HCT116 (cell line): Measurements from ENCODE around the gene NOL3. TPM values are rescaled to one million over a fixed set of nuclear protein-coding genes. Genes with fewer than 3 reads are reported as not detected.

ENCODE experiments used
- ATAC-seq: fragments of 200-7000 bp; cut with Tn5 transposase; 2 replicates; pipeline ENCODE4 v1.9.1; 2020; ENCODE audit warnings: mild to moderate bottlenecking, moderate library complexity
- BruUV-seq: library from RNA; stranded (reverse); fragments of 400-500 nt; replicated peaks from 2 replicates; lab custom pipeline; 2021; lab: Mats Ljungman, UMichigan
- CTCF ChIA-PET: fragments of 300-600 bp; sonication (Branson Sonifier 250); formaldehyde crosslinking; loops from one replicate; lab custom pipeline; 2021; ENCODE audit warnings: antibody characterized with exemption; lab: Charles Lee
- POLR2A ChIA-PET: fragments of 300-600, 350-600 bp; sonication (Branson Sonifier 250); formaldehyde crosslinking; loops from one replicate; lab custom pipeline; 2021; ENCODE audit warnings: antibody characterized with exemption; lab: Charles Lee
- RAD21 ChIA-PET, 2 experiments: fragments of 300-600 bp; sonication (Branson Sonifier 250); formaldehyde crosslinking; loops; one replicate each; lab custom pipeline; 2023; ENCODE audit warnings: low total read pairs in 2 of 2; ENCODE audit not compliant: uncharacterized antibody in 2 of 2, unreplicated experiment in 2 of 2, low non-redundant PET in 1 of 2; lab: Charles Lee
- DNase-seq: peaks from one replicate; pipeline ENCODE4 v3.0.0-alpha.2; 2010; ENCODE audit warnings: low read depth, low spot score
- H2AFZ ChIP-seq: fragments of 200-600 bp; shearing (Covaris generic), sonication (generic); 2 replicates; pipeline ENCODE4 v1.6.1; 2017; ENCODE audit warnings: low read depth, mixed run types, mixed read lengths, antibody characterized with exemption, low read length; ENCODE audit not compliant: poor library complexity, severe bottlenecking
- H3K27ac ChIP-seq: 2 replicates; pipeline ENCODE4 v1.5.1; 2012; ENCODE audit warnings: low read depth, low read length
- H3K27me3 ChIP-seq: fragments of 200-600 bp; sonication (generic); 2 replicates; pipeline ENCODE4 v1.6.1; 2016; ENCODE audit warnings: mixed run types, low read length, mixed read lengths; ENCODE audit not compliant: insufficient read depth
- H3K36me3 ChIP-seq, 2 experiments: fragments of 200-500 bp in 1 of 2; fragments of 200-600 bp in 1 of 2; sonication (Bioruptor generic) in 1 of 2; sonication (generic) in 1 of 2; 2 replicates each; pipeline versions ENCODE4 v1.5.1 to v1.6.1; 2014 to 2016; ENCODE audit warnings: low read length in 2 of 2, inconsistent platforms in 1 of 2, mixed read lengths in 1 of 2, mixed run types in 1 of 2; ENCODE audit not compliant: insufficient read depth in 2 of 2, control insufficient read depth in 1 of 2
- H3K4me1 ChIP-seq, 2 experiments: fragments of 200-600 bp in 1 of 2; sonication (generic) in 1 of 2; 2 replicates each; pipeline versions ENCODE4 v1.5.1 to v1.6.1; 2012 to 2017; ENCODE audit warnings: low read length in 2 of 2, inconsistent platforms in 1 of 2, mild to moderate bottlenecking in 1 of 2, mixed read lengths in 1 of 2, mixed run types in 1 of 2, moderate library complexity in 1 of 2; ENCODE audit not compliant: insufficient read depth in 2 of 2, control insufficient read depth in 1 of 2
- H3K4me2 ChIP-seq: fragments of 200-600 bp; sonication (generic); 2 replicates; pipeline ENCODE4 v1.6.1; 2017; ENCODE audit warnings: mixed run types, low read length, mixed read lengths
- H3K4me3 ChIP-seq, 2 experiments: fragments of 200-600 bp in 1 of 2; sonication (generic) in 1 of 2; replicated peaks in 1 of 2; 2 replicates each; pipeline ENCODE4 v1.5.1; 2011 to 2016; ENCODE audit warnings: low read length in 2 of 2, control low read depth in 1 of 2, low read depth in 1 of 2, mild to moderate bottlenecking in 1 of 2, mixed read lengths in 1 of 2, mixed run types in 1 of 2
- H3K79me2 ChIP-seq: fragments of 200-600 bp; sonication (generic); 2 replicates; pipeline ENCODE4 v1.6.1; 2017; ENCODE audit warnings: mild to moderate bottlenecking, mixed run types, low read length, moderate library complexity, mixed read lengths; ENCODE audit not compliant: insufficient read depth
- H3K9ac ChIP-seq: fragments of 200-600 bp; sonication (generic); 2 replicates; pipeline ENCODE4 v1.6.1; 2016; ENCODE audit warnings: low read length, mixed read lengths
- H3K9me2 ChIP-seq: fragments of 200-600 bp; sonication (generic), shearing (Covaris generic); 2 replicates; pipeline ENCODE4 v1.6.1; 2017; ENCODE audit warnings: mixed run types, mild to moderate bottlenecking, moderate library complexity; ENCODE audit not compliant: insufficient read depth
- H3K9me3 ChIP-seq, 2 experiments: fragments of 200-500 bp in 1 of 2; fragments of 200-600 bp in 1 of 2; sonication (Bioruptor generic) in 1 of 2; sonication (generic) in 1 of 2; 2 replicates each; pipeline ENCODE4 v1.6.1; 2014 to 2017; ENCODE audit warnings: low read length in 2 of 2, mixed read lengths in 2 of 2, inconsistent platforms in 1 of 2, low read depth in 1 of 2, mild to moderate bottlenecking in 1 of 2, mixed run types in 1 of 2, moderate library complexity in 1 of 2; ENCODE audit not compliant: control insufficient read depth in 1 of 2, insufficient read depth in 1 of 2
- H4K20me1 ChIP-seq: fragments of 200-600 bp; sonication (generic), shearing (Covaris generic); 2 replicates; pipeline ENCODE4 v1.6.1; 2017; ENCODE audit warnings: mixed run types, mild to moderate bottlenecking, moderate library complexity; ENCODE audit not compliant: insufficient read depth
- EGR1 ChIP-seq: IDR thresholded peaks from 2 replicates; pipeline ENCODE4 v1.6.1; 2012; ENCODE audit warnings: low read depth
- JUND ChIP-seq: IDR thresholded peaks from 2 replicates; pipeline ENCODE4 v1.6.1; 2012
- SP1 ChIP-seq: IDR thresholded peaks from 2 replicates; pipeline ENCODE4 v1.6.1; 2012; ENCODE audit warnings: low read depth
- TCF7L2 ChIP-seq: IDR thresholded peaks from 2 replicates; pipeline ENCODE4 v1.7.0; 2011; ENCODE audit warnings: borderline replicate concordance, inconsistent platforms; ENCODE audit not compliant: insufficient read depth, insufficient read length; ENCODE audit errors: extremely low read depth
- YY1 ChIP-seq: IDR thresholded peaks from 2 replicates; pipeline ENCODE4 v1.6.1; 2011; ENCODE audit warnings: low read length, low read depth, moderate library complexity, mild to moderate bottlenecking; ENCODE audit not compliant: insufficient replicate concordance; ENCODE audit errors: extremely low read depth
- ZFX ChIP-seq: fragments of 450-650 bp; IDR thresholded peaks from 2 replicates; pipeline ENCODE4 v1.6.1; 2017
- intact Hi-C: fragments of 100-400 bp; cut with micrococcal nuclease; formaldehyde crosslinking; loops from 2 replicates; pipeline ENCODE4 v1.10.0; 2022
- total RNA-seq: library from RNA; stranded (reverse); gene quantifications from one replicate; pipeline ENCODE4 v1.2.1, GENCODE V29; 2021; ENCODE audit not compliant: unreplicated experiment
- TF ChIP-seq, protein P1 (sequence below): IDR thresholded peaks from 2 replicates; pipeline ENCODE4 v1.6.1; 2012; ENCODE audit warnings: low read depth

NOL3 gene
- total RNA-seq, 1 experiment from 2014 or later: 54.0 TPM

DNA sequence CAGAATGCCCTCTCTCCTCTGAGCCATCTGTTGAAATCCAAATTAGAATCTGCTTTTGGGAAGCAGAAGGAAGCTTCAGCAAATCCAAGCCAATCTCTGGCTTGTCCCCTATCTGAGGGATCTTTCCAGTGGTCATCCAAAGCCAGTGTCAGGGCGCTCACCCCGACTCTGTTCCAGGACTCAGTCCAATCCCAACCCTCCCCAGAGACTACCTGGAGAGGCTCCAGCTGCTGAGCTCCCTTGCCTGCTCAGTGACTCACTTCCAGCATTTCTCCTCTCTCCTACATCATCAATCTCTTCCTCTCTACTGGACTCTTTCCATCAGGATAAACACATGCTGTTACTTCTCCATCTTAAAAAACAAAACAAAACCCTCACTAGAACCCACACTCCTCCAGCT, 11.0 kb downstream of the NOL3 start:
- Histone ChIP-seq H4K20me1 (no peaks in the 10 kb centered on the region), H2AFZ (no peak overlapping the region)
- TF ChIP-seq, protein P1, sequence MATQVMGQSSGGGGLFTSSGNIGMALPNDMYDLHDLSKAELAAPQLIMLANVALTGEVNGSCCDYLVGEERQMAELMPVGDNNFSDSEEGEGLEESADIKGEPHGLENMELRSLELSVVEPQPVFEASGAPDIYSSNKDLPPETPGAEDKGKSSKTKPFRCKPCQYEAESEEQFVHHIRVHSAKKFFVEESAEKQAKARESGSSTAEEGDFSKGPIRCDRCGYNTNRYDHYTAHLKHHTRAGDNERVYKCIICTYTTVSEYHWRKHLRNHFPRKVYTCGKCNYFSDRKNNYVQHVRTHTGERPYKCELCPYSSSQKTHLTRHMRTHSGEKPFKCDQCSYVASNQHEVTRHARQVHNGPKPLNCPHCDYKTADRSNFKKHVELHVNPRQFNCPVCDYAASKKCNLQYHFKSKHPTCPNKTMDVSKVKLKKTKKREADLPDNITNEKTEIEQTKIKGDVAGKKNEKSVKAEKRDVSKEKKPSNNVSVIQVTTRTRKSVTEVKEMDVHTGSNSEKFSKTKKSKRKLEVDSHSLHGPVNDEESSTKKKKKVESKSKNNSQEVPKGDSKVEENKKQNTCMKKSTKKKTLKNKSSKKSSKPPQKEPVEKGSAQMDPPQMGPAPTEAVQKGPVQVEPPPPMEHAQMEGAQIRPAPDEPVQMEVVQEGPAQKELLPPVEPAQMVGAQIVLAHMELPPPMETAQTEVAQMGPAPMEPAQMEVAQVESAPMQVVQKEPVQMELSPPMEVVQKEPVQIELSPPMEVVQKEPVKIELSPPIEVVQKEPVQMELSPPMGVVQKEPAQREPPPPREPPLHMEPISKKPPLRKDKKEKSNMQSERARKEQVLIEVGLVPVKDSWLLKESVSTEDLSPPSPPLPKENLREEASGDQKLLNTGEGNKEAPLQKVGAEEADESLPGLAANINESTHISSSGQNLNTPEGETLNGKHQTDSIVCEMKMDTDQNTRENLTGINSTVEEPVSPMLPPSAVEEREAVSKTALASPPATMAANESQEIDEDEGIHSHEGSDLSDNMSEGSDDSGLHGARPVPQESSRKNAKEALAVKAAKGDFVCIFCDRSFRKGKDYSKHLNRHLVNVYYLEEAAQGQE: no peak
- TF ChIP-seq EGR1 (no peak), TCF7L2 (no peak), ZFX (no peak), SP1 (no peak), YY1 (no peak), JUND (no peak)
- TF ChIP-seq, all 23 proteins: peak for 0
- H3K9me2 ChIP-seq: no peaks in the 10 kb centered on the region
- ChIA-PET RAD21 (no interaction called here), POLR2A (no interaction called here), CTCF (interaction anchor here (0.7 kb wide), 1 partner anchor 155 kb away, joined by 3 read pairs; no protein-coding TSS in a partner anchor)
- H3K4me2 ChIP-seq: no peak overlapping the region; the same call in 1 of the 2 replicates
- DNase-seq (no peak), ATAC-seq (no peak)
- H3K4me3 ChIP-seq: no peak overlapping the region
- peaks cover 11% of the 10 kb centered on the region for H3K79me2 ChIP-seq
- BruUV-seq: no TSS peak
- H3K9me3 ChIP-seq: no peaks in the 10 kb centered on the region
- intact Hi-C loops: no loop called here
- no peaks in the 10 kb centered on the region for H3K36me3 ChIP-seq
- H3K9ac ChIP-seq: no peak overlapping the region
- H3K27me3 ChIP-seq: no peaks in the 10 kb centered on the region
- peaks cover 33 to 71% of the 10 kb centered on the region in 2 experiments for H3K4me1 ChIP-seq
- H3K27ac ChIP-seq: no peak overlapping the region
